Thyroid gland (tissue), 4 donors: ENCODE results near the gene RNF145.

Source experiments
- CTCF ChIP-seq, 6 experiments: fragments of 200-600 bp in 3 of 6; fragments of 450-650 bp in 3 of 6; sonication (generic) in 3 of 6; IDR thresholded peaks; one replicate each; pipeline ENCODE4 v1.5.1; 2016 to 2019; ENCODE audit warnings: antibody characterized with exemption in 6 of 6, mild to moderate bottlenecking in 2 of 6, inconsistent platforms in 1 of 6, moderate library complexity in 1 of 6
- POLR2A ChIP-seq, 2 donors: fragments of 450-650 bp; IDR thresholded peaks; one replicate each; pipeline ENCODE4 v1.6.1; 2017; ENCODE audit warnings: antibody characterized with exemption in 2 of 2, mild to moderate bottlenecking in 2 of 2, moderate library complexity in 1 of 2

GRCh38 chr5:159231167-159231566 lies 21.8 kb upstream of the RNF145 start:
- TF ChIP-seq CTCF (IDR thresholded peaks at IDR 0.05) = no peak
- TF ChIP-seq POLR2A (IDR thresholded peaks at IDR 0.05) = no peak
